Parathyroid adenoma (tissue), 2 donors: ENCODE results near the gene SMPD3.

Source experiments
- H2AFZ ChIP-seq: fragments of 300-600 bp; sonication (generic); one replicate; pipeline ENCODE4 v1.7.0; 2017; ENCODE audit warnings: antibody characterized with exemption, mild to moderate bottlenecking
- H3K27ac ChIP-seq: fragments of 300-600 bp; sonication (generic); one replicate; pipeline ENCODE4 v1.7.0; 2017
- H3K27me3 ChIP-seq: fragments of 300-600 bp; sonication (generic); one replicate; pipeline ENCODE4 v1.7.0; 2017; ENCODE audit warnings: low read length; ENCODE audit not compliant: control insufficient read depth, insufficient read depth
- H3K36me3 ChIP-seq: fragments of 300-600 bp; sonication (generic); one replicate; pipeline ENCODE4 v1.7.0; 2017; ENCODE audit warnings: low read length; ENCODE audit not compliant: control insufficient read depth, insufficient read depth
- H3K4me1 ChIP-seq: fragments of 300-600 bp; sonication (generic); one replicate; pipeline ENCODE4 v1.7.0; 2017; ENCODE audit warnings: control low read depth
- H3K4me2 ChIP-seq: fragments of 300-600 bp; sonication (generic); one replicate; pipeline ENCODE4 v1.7.0; 2017; ENCODE audit warnings: low read length
- H3K4me3 ChIP-seq: fragments of 300-600 bp; sonication (generic); one replicate; pipeline ENCODE4 v1.7.0; 2017; ENCODE audit warnings: low read depth, low read length
- H3K79me2 ChIP-seq: fragments of 300-600 bp; sonication (generic); one replicate; pipeline ENCODE4 v1.7.0; 2017; ENCODE audit warnings: control low read depth
- H3K9ac ChIP-seq: fragments of 300-600 bp; sonication (generic); one replicate; pipeline ENCODE4 v1.7.0; 2017; ENCODE audit warnings: mild to moderate bottlenecking
- H3K9me3 ChIP-seq: fragments of 300-600 bp; sonication (generic); one replicate; pipeline ENCODE4 v1.7.0; 2017; ENCODE audit warnings: low read length; ENCODE audit not compliant: control insufficient read depth
- CTCF ChIP-seq: fragments of 300-600 bp; sonication (generic); IDR thresholded peaks from one replicate; pipeline ENCODE4 v1.7.0; 2017; ENCODE audit warnings: antibody characterized with exemption, mild to moderate bottlenecking
- donor health status: primary hyperparathyroidism.

The SMPD3 gene

GRCh38 chr16:68373528-68374245, 74.6 kb downstream of the SMPD3 start:
- H3K79me2 ChIP-seq = no peaks in the 10 kb centered on the region
- H3K27ac ChIP-seq = no peak overlapping the region

GRCh38 chr16:68372806-68373205, 75.5 kb downstream of the SMPD3 start:
- H3K79me2 ChIP-seq = no peaks in the 10 kb centered on the region
- H3K27me3 ChIP-seq = no peaks in the 10 kb centered on the region
- H3K9ac ChIP-seq = no peak overlapping the region
- no peak overlapping the region for H3K27ac ChIP-seq
- no peaks in the 10 kb centered on the region for H3K36me3 ChIP-seq
- no peak for TF ChIP-seq CTCF
- H3K4me2 ChIP-seq = no peak overlapping the region
- H2AFZ ChIP-seq = no peak overlapping the region
- H3K4me1 ChIP-seq = peaks cover 3% of the 10 kb centered on the region
- H3K9me3 ChIP-seq = no peaks in the 10 kb centered on the region
- H3K4me3 ChIP-seq = no peak overlapping the region

More at GRCh38 chr16:68373528-68374245, 74.6 kb downstream of the SMPD3 start:
- H3K9ac ChIP-seq = no peak overlapping the region
- H3K4me3 ChIP-seq = no peak overlapping the region
- no peak for TF ChIP-seq CTCF
- H3K36me3 ChIP-seq = no peaks in the 10 kb centered on the region
- H3K27me3 ChIP-seq = no peaks in the 10 kb centered on the region
- no peak overlapping the region for H2AFZ ChIP-seq
- peaks cover 12% of the 10 kb centered on the region for H3K4me1 ChIP-seq
- H3K9me3 ChIP-seq = no peaks in the 10 kb centered on the region
- H3K4me2 ChIP-seq = no peak overlapping the region

- Histone ChIP-seq H3K36me3 (no peaks in the 10 kb centered on the region), H3K9me3 (no peaks in the 10 kb centered on the region), H3K27ac (no peak overlapping the region), H3K4me2 (no peak overlapping the region), H3K27me3 (no peaks in the 10 kb centered on the region), H3K79me2 (no peaks in the 10 kb centered on the region), H3K9ac (no peak overlapping the region), H3K4me1 (no peaks in the 10 kb centered on the region), H2AFZ (no peak overlapping the region), H3K4me3 (no peak overlapping the region)
- TF ChIP-seq CTCF = no peak
These were observed 76.0 kb downstream of the SMPD3 start for GRCh38 chr16:68372381-68372720.

GRCh38 chr16:68371706-68372380, 76.5 kb downstream of the SMPD3 start:
- H3K9me3 ChIP-seq = no peaks in the 10 kb centered on the region
- no peak overlapping the region for H3K9ac ChIP-seq
- H3K79me2 ChIP-seq = no peaks in the 10 kb centered on the region
- no peak overlapping the region for H3K4me3 ChIP-seq
- TF ChIP-seq CTCF = no peak
- no peak overlapping the region for H3K4me2 ChIP-seq
- H3K27ac ChIP-seq = no peak overlapping the region
- H2AFZ ChIP-seq = no peak overlapping the region
- H3K36me3 ChIP-seq = no peaks in the 10 kb centered on the region
- H3K4me1 ChIP-seq = no peaks in the 10 kb centered on the region
- H3K27me3 ChIP-seq = no peaks in the 10 kb centered on the region

- H3K36me3 ChIP-seq = no peaks in the 10 kb centered on the region
- H3K27ac ChIP-seq = no peak overlapping the region
- no peaks in the 10 kb centered on the region for H3K27me3 ChIP-seq
- no peak overlapping the region for H2AFZ ChIP-seq
- H3K9ac ChIP-seq = no peak overlapping the region
- H3K9me3 ChIP-seq = no peaks in the 10 kb centered on the region
- TF ChIP-seq CTCF = no peak
- H3K79me2 ChIP-seq = no peaks in the 10 kb centered on the region
- no peak overlapping the region for H3K4me2 ChIP-seq
- no peaks in the 10 kb centered on the region for H3K4me1 ChIP-seq
- no peak overlapping the region for H3K4me3 ChIP-seq
These were observed 77.0 kb downstream of the SMPD3 start for GRCh38 chr16:68371276-68371651.
